NCI-H187 (cell line): ENCODE results near the gene PRDM2.

ENCODE experiments used
- DNase-seq, 2 experiments: peaks; one replicate each; lab custom pipeline; 2025; lab: John Stamatoyannopoulos, UW

Gene PRDM2

GRCh38 chr1:13790290-13791030, 90.5 kb downstream of the PRDM2 start:
- no peak for DNase-seq

GRCh38 chr1:13792419-13792818, 92.4 kb downstream of the PRDM2 start:
- no peak for DNase-seq

GRCh38 chr1:13793088-13793730, 93.2 kb downstream of the PRDM2 start:
- DNase-seq, result no peak

GRCh38 chr1:13794231-13795187, 94.5 kb downstream of the PRDM2 start:
- DNase-seq, result no peak

GRCh38 chr1:13797397-13797796, 97.4 kb downstream of the PRDM2 start:
- DNase-seq, result no peak

GRCh38 chr1:13798120-13798519, 98.1 kb downstream of the PRDM2 start:
- no peak for DNase-seq

GRCh38 chr1:13799502-13800283, 99.7 kb downstream of the PRDM2 start:
- no peak for DNase-seq

- DNase-seq, result no peak
Observed at GRCh38 chr1:13801232-13801631, 101.2 kb downstream of the PRDM2 start.

GRCh38 chr1:13801655-13802486, 101.9 kb downstream of the PRDM2 start:
- no peak for DNase-seq

- DNase-seq, result no peak
Observed at GRCh38 chr1:13802782-13803545, 103.0 kb downstream of the PRDM2 start.

GRCh38 chr1:13803546-13804239, 103.7 kb downstream of the PRDM2 start:
- DNase-seq, result no peak

- DNase-seq, result no peak
Observed at GRCh38 chr1:13804240-13804633, 104.2 kb downstream of the PRDM2 start.

GRCh38 chr1:13805431-13805830, 105.4 kb downstream of the PRDM2 start:
- DNase-seq, result no peak

GRCh38 chr1:13806108-13806507, 106.1 kb downstream of the PRDM2 start:
- no peak for DNase-seq

GRCh38 chr1:13807209-13807608, 107.2 kb downstream of the PRDM2 start:
- DNase-seq, result no peak

GRCh38 chr1:13808729-13809131, 108.7 kb downstream of the PRDM2 start:
- no peak for DNase-seq

- no peak for DNase-seq
Observed at GRCh38 chr1:13809461-13810159, 109.6 kb downstream of the PRDM2 start.

GRCh38 chr1:13812456-13813397, 112.7 kb downstream of the PRDM2 start:
- no peak for DNase-seq
